GM21360 (cell line): ENCODE results near the gene TOP1.
"Not testable (repeated sequence)": the region's sequence is repeated elsewhere in the genome, so short reads cannot be mapped to it uniquely, and the experiment has no call there.

Source experiments
- ATAC-seq: cut with Tn5 transposase; IDR thresholded peaks from one replicate; pipeline ENCODE4 v1.9.1; 2021; ENCODE audit warnings: mild to moderate bottlenecking, moderate library complexity; ENCODE audit not compliant: unreplicated experiment

Gene TOP1

DNA sequence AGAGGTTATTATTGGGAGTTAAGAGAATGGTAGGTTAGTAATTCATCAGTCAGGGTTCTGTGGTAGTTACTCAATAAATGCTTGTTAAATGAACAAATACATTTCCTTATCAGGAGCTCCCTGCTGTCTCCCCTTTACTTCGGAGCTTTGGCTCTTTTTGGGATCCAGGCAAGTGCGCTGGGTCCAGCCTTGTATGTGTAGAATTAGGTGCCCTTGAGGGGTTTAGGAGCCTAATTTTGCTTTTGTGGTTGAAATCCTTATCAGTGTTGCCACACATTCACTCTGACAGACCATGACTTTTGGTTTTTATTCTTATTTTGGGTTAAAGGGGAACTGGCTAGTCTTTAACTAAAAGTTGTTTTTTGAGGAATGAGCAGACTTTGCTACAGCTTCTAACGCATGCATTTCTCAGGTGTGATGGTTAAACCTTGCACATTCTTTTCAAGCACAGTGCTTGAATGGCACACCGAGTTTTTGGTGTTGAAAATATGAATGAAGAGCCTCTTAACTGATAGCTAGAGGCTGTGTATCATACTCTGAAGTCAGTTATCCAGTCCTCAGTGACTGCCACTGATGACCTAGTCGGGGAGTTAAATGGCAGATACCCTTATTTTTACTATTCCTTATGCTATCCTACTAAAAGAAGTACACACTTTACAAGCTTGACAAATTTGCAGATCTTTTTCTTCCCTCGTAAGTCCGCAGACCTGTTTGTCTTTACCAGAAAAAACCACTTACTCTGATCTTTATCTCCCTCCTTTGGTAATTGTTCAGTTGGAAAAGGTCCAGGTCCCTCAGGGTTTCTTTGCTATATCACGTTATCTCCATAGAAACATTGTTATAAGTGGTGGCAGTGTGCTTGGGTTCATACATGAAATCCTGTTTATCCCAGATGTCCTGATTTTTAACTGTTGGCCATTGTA, 58.0 kb downstream of the TOP1 start:
- ATAC-seq = no peak

DNA sequence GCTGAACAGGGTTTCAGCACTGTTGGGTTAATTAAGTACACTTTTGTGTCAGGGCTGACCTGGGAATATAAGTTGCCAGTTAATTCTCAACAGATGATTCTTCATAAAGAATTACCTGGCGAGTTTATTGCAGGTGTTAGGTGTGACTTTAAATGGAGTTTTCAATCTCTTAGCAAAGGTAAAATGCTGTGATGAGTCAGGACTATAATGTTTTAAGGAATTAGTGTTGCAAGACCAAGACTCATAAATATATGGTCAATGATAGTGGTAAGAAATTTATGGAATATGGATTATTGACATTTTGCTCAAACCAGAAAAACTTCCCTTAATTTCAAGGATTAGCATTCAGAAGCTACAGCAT, 58.7 kb downstream of the TOP1 start:
- ATAC-seq = no peak

DNA sequence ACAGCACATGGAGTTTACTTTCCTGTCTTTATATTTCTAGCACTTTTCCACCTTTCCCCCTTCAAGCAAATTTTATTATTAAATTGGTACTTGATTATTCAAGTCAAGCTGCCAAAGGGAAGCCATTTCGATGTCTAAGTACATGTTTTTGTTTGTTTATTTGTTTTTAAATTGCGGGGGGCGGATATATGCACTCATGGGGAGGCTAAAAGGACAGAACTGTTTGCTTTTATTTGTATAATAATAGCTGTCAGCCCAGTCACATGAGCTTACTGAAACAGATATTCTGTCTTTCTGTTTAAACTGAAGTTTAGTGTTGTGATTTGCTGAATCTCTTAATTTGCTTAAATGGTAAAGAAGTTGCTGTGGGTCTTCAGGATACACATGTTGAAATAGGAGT, 59.2 kb downstream of the TOP1 start:
- ATAC-seq = no peak

DNA sequence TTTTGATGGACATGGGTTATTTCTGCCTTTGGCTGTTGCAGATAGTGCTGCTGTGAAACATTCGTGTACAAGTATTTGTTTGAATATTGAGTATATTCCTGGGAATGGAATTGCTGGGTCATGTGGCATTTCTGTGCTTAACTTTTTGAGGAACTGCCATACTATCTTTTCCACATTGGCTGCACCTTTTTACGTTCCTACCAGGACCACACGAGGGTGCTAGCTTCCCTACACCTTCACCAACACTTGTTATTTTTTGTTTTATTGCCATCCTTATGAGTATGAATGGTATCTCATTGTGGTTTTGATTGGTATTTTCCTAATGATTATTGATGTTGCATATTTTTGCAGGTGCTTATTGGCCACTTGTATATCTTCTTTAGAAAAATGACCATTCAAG, 60.9 kb downstream of the TOP1 start:
- ATAC-seq = no peak

DNA sequence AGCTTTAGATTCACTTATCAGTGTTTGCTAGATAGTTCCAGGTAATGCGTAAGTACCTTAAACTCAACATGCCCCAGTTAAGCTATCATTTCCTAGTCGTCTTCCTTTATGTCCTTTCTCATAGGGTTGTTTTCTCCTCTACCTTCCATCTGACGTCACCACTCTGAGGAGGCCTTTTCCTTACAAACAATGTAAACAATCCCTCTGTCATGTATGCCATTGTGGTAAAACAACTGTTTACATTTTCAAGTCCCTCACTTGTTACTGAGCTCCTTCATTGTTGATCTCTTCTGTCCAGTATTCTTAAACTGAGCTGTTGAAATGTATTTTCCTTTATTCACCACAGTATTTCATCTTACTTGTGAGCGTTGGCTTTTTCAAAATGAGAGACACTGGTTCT, 63.3 kb downstream of the TOP1 start:
- no peak for ATAC-seq

DNA sequence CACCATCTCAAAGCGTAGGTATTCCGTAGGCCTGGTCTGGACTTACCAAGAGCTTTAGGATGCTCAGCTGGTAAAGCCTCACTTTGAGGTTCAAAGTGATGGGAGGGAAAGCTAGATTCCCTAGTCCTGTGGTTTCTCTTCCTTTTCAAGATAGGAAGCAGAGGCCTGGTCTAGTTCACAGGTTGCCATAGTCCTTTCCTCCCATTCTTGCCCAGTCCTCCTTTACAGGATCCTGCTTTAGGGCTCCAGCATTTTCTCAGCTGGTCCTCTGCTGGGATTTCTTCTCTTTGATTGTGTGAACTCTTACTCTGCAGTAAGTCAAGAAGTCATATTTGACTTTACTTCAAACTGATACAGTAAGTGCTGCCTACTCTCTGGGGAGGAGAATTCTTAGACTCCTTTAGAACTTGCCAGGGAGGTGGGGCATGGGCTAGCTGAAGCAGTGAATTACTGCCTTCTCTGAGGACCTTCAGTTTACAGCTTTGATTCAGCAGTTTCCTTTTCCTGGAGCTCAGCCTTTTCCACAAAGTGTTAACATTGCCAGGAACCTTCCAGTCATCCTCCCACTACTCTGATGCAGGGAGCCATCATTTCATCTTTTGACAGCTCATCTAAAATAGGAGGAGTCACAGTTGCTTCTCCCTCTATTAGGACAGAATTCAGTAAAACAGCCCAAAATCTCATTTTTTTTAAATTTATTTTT, 65.9 kb downstream of the TOP1 start:
- ATAC-seq = no peak

DNA sequence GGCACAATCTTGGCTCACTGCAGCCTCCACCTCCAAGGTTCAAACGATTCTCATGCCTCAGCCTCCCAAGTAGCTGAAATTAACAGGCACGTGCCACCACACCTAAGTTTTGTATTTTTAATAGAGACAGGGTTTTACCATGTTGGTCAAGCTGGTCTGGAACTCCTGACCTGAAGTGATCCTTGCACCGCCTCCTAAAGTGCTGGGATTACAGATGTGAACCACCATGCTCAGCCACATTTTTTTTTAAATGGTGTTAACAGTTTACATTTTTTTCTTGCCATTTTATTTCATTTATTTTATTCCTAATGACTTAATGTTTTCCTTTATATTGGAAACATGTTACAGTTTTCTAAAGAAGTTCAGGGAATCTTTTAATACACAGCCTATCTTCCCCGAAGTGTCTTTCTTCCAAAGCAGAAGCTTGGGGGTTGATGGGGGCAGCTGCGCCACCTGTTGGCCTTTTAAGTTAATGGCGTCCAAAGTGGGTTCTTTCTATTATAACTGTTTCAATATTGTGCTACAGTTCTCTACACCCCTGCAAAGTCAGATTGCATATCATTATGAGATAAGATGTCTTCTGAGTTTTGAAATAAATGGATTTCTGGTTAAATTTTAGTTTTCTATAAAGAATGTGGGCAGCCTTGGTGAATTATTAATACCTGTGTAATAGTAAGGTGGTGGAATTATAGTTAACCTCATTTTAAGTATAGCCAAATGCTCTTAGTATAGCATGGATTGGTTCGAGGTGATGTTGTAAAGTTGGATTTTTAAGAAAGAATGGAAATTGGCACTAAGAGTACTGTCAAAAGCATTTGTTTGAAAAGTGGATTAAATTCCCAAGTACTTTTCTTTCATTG, 66.7 kb downstream of the TOP1 start:
- no peak for ATAC-seq

DNA sequence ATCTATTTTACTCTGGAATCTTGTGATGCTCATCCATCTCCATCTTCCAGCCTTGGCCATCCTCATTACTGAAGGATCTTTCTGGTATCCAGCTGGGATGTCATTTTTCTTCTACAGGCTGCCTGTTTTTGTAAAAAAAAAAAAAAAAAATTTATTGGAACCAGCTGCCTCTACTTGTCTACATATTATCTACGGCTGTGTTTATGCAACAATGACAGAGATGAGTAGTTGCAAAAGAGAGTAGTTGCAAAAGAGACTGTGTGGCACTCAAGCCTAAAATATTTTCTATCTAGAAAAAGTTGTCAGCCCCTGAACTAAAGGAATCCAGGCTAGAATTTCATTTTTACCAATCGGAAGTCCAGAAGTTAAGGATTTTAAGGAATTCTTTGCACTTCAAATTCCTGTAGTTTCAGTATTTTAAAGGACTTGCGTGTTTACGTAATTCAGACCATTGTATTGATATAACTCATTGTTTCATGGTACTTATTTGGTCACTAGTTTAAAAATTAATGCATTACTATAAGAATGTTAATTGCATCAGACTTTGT, 70.2 kb downstream of the TOP1 start:
- no peak for ATAC-seq

DNA sequence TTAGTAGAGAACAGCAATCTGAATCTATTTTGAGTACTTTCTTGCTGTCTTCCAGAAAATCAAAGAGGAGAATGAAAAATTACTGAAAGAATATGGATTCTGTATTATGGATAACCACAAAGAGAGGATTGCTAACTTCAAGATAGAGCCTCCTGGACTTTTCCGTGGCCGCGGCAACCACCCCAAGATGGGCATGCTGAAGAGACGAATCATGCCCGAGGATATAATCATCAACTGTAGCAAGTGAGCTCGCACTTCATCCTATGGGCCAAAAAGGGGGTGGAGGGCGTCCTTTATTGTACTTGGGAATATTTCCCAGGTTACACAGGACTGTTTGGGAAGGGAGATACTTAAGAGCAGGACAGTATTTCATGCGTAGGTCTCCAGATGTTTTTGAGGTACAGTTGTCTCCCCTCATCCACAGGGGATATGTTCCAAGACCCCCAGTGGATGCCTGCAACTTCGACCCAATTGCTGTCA, 71.4 kb downstream of the TOP1 start:
- ATAC-seq = no peak

DNA sequence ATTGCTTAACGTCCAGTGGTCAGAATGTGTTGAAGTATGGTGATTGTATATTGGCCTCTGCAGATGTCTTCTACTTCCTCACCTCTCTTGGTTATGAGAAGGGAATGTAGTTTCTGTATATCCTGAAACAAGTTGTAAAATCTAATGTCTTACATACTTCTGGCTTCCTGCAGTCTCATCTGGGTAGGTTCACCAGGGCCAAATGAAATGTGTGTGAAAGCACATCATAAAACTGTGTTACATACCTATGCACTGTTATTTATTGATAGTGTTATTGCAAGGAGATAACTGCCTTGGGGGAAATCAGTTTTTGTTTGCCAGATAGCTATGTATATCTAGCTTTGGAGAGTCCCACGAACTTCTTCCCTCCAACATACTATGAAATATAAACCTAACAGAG, 73.0 kb downstream of the TOP1 start:
- ATAC-seq = no peak

DNA sequence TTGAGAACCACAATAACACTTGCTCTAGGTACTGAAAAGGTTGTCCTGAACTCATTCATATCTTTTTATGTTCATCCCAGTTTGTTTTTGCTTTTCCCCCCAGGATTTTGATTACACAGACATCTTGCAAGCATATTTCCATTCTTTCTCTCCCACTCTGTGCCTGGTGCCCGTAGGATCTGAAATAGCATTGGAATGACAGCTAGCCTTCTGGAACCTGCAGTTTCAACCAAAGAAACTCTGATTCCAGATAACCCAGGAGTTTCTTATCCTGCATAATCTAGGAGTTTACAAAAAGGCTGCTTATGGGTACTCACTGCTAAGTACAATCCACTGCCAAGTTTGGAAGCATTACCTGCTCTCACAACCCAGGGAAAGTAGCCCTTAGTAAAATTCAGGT, 79.9 kb downstream of the TOP1 start:
- ATAC-seq = no peak

DNA sequence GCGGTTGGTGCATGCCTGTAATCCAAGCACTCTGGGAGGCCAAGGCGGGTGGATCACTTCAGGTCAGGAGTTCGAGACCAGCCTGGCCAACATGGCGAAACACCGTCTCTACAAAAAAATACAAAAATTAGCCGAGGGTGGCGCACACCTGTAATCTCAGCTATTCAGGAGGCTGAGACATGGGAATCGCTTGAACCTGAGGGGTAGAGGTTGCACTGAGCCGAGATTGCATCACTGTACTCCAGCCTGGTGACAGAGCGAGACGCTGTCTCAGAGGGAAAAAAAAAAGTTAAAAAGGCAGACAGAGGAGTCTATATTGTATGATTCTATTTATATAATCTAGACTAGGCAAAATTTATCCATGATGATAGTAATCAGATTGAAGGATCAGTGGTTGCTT, 81.4 kb downstream of the TOP1 start:
- no peak for ATAC-seq

DNA sequence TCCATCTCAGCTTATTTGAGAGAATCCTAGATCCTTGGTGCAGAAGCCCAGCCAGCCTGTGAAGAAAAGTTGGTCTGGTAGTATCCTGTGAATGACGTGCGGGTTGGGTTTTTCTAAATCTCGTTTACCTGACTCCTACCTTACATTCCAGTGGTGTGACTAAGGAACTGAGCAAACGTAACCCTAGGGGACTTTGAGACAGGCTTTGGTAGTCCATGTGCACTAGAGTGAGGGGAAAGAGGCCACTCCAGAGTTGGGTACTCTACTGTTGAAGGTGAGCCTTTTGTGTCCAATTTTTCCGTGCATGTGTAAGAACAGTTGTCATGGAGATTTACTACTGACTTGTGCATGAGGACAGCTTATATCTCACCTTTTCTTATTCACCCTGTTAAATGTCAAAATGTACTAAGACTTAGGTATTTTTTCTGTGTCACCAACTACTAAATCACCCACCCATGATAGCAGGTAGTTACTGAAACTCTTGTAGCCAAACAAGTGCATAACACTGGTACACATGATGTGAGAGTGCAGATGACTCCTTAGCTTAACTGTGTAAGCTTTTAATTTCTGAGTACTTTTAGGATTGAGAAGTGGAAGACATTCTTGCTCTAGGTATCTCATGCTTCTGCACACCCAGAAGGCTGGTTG, 82.4 kb downstream of the TOP1 start:
- no peak for ATAC-seq

DNA sequence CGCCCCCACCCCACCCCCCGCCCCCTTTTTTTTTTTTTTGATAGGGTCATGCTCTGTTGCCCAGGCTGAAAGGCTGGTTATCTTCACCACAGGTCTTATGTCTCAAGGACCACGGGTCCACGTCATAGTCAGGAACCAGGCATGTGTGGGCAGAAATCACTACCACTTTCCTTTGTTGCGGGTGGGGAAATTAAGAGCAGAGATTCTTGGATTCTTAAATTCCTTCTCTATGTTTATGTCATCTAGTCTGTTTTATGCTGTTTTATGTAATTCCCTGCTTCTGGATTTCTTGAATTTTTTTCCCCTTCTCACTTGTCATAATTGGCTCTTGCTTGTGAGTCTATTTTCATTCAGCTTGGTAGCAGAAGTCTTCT, 82.9 kb downstream of the TOP1 start:
- no peak for ATAC-seq

DNA sequence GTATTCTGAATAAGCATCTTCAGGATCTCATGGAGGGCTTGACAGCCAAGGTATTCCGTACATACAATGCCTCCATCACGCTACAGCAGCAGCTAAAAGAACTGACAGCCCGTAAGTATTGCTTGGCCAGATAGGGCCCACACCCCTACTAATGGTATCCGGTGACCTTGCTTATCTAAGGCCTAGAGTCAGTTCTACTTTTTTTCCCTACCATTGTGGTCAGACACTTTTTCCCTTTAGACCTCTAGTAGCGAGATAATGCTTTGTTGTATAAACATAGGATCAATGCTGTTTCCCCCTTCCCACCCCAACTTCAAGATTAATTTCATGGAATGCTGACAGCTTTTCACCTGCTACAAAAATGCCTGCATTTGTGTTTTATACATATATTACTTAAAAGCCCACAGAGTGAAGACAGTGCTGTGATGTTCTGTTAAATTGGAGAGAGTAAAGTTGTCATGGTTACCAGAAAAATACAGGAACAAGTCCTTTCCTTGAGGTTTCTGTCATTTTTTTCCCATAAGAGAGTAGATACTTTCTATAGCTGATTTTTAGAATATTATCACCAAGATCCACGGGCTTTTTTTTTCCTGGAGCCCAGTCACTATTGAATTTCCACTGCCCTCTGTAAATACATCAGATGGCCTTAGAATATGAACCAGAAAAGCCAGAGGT, 87.8 kb downstream of the TOP1 start:
- no peak for ATAC-seq

DNA sequence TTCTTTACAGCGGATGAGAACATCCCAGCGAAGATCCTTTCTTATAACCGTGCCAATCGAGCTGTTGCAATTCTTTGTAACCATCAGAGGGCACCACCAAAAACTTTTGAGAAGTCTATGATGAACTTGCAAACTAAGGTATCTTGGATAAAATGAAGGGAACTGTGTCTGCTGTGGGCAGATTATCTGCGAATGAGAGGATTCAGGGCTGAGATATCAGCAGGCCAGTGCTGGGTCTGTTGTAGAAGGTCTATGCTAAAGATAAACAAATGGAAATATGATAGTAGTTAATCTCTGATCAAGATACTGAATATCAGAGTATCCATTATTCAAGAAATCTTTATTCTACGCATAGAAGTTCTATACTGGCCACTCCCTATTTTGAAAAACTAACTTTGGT, 89.5 kb downstream of the TOP1 start:
- ATAC-seq = not testable (repeated sequence)

DNA sequence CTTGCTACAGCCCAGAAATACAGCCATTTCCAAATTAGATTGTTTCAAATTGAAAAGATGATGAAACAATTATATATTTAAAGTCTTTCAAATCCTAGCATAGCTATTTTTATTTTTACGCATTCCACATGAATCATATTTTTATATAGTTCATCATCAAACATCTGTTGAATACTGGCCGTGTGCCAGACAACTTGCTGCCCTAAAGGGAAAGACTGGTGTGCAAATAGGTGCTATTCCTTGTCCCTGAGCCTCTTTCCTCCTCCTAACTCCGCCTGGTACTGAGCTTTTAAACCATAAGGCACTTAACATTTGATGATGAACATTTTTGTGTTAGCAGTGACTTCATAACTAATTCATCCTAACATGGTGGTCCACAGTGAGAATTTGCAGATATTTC, 90.0 kb downstream of the TOP1 start:
- no peak for ATAC-seq

DNA sequence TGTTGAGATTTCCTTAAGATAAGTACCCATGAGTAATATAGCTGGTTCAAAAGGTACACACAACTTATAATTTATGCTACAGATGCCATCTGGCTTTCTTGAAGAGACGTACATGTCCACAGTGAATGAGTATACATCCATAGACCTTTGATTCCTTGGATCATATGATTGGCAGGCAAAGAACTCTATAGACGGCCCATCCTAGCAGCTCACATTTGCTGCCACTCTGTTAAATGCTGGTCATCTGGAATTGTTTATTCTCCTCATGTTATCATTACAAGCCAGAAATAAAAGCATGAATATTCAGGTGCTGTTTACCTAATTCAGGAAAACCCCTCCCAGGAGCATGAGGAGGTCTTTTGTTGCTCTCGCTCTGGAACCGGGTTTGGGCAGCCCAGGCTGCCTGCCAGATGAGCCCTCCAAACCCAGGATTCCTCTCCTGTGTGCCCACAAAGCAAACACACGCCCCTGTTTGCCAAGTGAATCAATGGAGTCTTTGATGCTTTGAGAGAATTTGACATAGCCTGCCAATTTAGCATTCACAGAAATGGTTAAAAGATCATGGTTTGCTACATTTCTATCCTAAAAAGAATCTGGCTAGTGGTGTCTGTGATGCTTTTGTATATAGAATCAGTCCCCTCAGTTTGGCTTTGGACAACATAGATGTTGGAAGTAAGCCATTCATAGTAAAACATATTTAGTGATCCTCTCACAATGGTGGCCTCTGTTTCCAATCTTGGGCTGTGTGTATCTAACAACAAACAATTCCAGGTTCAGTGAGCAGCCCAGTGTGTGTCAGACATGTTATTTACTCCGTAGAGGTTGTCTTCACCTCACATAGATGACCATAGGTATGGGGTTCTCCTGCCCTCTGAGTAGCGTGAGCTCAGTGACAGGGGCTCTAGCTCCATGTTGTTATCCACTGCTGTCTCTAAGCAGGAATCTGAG, 91.3 kb downstream of the TOP1 start:
- ATAC-seq = no peak

DNA sequence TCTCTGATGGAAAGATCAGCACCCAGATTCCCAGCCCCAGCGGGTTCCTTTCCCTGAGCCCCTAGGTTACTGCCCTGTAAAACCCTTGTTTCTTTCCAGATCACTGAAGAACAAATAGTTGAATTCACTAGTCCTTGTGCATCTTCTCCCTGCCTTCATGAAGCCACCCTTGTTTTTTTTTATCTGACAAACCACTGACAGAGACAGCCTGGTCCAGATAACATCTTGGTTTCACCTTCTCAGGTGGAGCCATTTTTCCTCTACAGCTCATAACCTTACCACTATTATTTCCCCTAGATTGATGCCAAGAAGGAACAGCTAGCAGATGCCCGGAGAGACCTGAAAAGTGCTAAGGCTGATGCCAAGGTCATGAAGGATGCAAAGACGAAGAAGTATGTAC, 92.8 kb downstream of the TOP1 start:
- ATAC-seq = no peak
